ENCODE results near the gene STX8. TPM values are rescaled to one million over a fixed set of nuclear protein-coding genes. Genes with fewer than 3 reads are reported as not detected.

Gene STX8
- total RNA-seq, 1 donor: 19.7 TPM

- no peak for DNase-seq (ENCODE audit: low read depth in 2 of 3, low spot score in 2 of 3)
Observed at GRCh38 chr17:9244066-9245052, 331.3 kb downstream of the STX8 start.

DNA sequence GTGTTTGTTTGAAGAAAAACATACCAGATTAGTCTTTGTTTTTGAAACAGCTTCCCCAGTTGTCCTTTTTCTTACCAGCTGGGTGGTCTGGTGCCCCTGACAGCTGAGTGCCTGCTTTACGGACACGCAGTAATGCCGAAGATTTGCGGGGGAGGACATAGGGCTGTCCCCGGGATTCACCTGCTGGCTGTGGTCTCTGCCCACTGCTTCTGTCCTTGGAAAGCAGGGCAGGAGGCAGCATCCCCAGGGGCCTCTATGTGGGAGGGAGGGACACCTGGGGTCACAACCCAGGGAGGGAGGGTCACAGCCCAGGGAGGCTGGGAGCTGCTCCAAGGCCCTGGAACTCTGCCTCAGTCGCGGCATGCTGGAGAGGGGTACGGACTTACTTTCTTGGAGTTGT, 332.6 kb downstream of the STX8 start:
- DNase-seq (ENCODE audit: low read depth in 2 of 3, low spot score in 2 of 3): no peak

DNA sequence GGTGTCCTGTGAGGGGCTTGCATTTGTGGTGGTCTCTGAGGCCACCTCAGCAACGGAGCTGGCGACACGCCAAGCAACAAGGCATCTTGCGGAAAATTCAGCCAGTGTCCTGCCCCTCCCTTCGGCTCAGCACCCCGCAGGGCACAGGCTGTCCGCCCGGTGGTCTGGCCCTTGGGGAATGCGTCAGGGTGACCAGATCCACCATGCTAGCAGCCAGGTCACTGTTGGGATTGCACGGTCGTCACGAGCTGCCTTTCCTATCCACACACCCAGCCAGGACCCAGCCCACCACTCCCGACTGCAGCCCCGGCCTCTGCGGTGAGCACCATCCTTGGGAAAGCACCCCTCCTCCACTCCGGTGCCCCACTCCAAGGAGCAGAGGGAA, 333.1 kb downstream of the STX8 start:
- no peak for DNase-seq (ENCODE audit: low read depth in 2 of 3, low spot score in 2 of 3)

DNA sequence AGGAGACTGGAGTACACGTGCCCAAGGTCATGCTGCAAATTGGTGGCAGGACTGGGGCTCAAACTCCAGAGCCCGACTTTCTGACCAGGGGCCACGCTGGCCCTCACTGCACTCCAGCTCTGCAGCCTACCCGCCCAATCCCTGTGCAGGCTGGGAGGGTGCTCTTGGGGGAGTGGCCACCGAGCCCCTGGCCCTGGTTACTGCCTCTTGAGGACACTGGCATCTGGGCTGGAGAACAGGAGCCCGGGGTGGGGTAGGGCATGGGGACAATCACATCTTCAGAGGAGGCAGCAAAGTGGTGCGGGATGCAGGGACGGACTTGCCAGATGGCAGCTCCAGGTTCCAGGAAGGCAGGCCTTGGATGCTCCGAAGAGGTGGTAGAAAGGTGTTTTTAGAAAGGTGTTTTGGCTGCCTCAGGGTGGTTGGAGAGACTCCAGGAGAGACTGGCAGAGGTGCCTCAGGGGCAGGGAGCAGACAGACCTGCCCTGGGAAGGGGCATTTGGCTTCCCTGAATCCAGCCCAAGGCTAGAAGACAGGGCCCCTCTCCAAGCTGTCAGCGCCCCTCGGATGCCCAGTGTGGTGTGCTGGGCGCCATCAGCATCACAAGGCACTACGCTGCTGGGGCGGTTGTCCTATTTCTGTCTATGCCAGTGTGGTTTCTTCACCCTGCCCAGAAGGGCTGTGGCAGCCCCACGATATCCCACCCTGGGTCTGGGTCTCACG, 333.7 kb downstream of the STX8 start:
- DNase-seq (ENCODE audit: low read depth in 2 of 3, low spot score in 2 of 3): no peak

GRCh38 chr17:9241371-9241712, 334.3 kb downstream of the STX8 start:
- peak in 2 of 3 donors; percentile 25 to 42 for DNase-seq (ENCODE audit: low read depth in 2 of 3, low spot score in 2 of 3)

DNA sequence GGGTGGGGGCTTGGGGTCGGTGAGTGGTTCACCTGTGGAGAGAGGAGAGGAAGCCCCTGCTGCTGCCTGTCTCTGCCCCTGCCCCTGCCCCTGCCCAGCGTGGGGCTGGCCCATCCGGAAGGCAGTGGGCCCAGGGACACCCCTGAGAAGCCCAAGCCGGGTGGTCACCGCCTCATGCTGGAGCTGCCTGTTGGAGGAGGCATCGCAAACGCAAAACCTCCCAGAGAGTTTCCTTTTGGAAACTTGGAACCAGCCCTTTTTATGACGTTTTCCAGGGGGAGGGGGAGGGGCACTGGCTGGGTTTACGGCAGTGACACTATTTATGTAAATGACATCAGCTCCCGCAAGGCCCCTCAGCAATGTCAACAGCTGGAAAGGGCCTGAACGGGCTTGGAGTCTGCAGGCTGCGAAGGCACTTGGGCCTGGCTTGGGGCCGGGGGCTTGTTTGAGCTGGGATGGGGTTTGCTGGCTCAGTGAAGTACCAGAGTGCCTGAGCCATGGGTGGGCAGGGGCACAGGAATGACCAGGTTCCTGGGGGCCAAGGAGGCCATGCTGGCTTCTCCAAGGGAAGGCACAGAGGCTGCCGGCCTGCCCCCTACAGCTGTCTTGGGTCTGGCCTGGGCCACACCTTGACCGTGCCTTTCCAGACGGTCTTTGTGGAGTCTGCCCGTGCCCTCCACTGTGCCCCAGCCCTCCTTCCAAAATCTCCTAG, 334.8 kb downstream of the STX8 start:
- DNase-seq (ENCODE audit: low read depth in 2 of 3, low spot score in 2 of 3): no peak

GRCh38 chr17:9239793-9240658, 335.6 kb downstream of the STX8 start:
- DNase-seq (ENCODE audit: low read depth in 2 of 3, low spot score in 2 of 3): peak; percentile 43 to 73 (median 65)

GRCh38 chr17:9239246-9239792, 336.3 kb downstream of the STX8 start:
- DNase-seq (ENCODE audit: low read depth in 2 of 3, low spot score in 2 of 3): peak in 2 of 3 donors; percentile 20 to 22

DNA sequence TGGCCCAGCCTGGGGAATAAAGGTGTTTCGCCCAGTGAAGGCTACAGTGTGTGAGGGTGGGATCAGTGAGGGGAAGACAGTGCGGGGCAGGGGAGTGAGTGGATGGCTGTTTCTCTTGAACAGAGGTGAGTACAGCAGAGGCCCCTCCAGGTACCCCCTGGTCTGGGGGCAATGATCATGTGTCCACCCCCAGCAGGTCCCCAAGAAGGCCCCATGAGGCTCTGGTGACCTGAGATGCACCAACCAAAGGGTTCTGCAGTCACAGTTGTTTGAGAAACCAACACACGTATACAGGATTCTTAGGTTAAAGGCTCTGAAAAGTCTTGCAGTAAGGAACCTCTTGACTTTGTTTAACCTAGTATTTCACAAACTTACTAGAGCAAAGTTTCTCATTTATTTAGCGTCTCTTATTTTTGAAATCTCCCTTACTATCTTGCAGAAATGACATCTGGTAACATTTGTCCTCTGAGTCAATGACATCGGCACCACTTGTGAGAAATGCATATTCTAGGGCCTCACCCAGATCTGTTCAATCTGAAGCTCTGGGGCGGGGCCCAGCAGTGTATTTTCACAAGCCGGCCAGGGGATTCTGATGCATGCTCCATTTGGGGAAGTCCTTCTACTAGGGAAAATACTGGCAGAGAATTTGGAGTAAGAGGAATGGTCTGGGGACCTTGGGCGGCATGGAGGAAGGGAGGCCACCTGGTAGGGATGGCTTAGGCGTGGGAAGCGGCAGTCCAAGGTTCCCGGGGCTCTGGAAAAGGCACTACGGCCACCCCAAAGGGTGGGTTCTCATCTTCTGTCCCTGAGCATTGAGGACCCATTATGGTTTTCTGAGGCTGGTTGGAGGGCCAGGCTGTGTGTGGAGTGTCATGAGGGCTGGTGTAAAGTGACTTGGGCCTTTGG, 337.0 kb downstream of the STX8 start:
- DNase-seq (ENCODE audit: low read depth in 2 of 3, low spot score in 2 of 3): no peak

GRCh38 chr17:9237661-9238301, 337.8 kb downstream of the STX8 start:
- no peak for DNase-seq (ENCODE audit: low read depth in 2 of 3, low spot score in 2 of 3)

GRCh38 chr17:9237053-9237410, 338.6 kb downstream of the STX8 start:
- no peak for DNase-seq (ENCODE audit: low read depth in 2 of 3, low spot score in 2 of 3)

DNA sequence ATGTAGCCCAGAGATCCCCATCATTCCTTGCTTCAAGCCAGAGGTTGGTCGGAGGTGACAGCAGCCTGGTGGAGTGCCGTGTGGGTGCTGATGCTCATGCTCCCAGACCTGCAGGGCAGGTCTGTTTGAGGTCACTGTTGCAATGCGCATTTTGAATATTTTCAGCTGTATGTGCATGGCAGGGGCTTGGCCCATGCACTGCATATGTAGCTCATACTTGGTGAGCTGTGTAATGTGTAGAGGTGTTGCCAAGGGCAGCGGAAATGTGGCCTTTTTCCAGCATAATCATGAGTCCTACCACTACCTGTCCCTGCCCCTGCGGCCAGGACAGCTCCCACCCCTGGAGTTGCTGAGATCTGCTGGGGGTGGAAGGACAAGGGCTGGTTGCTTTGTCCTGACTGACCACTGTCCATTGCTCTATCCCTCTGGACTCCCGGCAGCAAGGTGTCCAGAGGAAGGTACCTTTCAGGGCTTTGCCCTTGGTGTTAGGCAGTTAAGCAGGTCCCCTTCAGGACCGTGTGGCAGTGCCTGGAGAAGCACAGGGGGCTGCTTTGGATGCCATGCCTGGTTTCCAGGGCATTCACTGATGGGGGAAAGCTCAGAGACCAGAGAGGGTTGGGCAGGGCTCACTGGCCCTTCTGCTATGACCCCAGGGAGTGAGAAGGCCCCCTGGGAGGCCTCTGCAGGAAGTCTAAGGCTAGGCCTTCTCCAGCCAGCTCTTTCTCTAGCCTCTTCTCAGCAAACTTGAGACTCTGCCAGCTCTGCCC, 339.2 kb downstream of the STX8 start:
- no peak for DNase-seq (ENCODE audit: low read depth in 2 of 3, low spot score in 2 of 3)

- DNase-seq (ENCODE audit: low read depth in 2 of 3, low spot score in 2 of 3): no peak
Observed at GRCh38 chr17:9235346-9235745, 340.3 kb downstream of the STX8 start.

GRCh38 chr17:9234389-9234945, 341.2 kb downstream of the STX8 start:
- no peak for DNase-seq (ENCODE audit: low read depth in 2 of 3, low spot score in 2 of 3)

- DNase-seq (ENCODE audit: low read depth in 2 of 3, low spot score in 2 of 3): no peak
Observed at GRCh38 chr17:9233761-9234160, 341.9 kb downstream of the STX8 start.

- no peak for DNase-seq (ENCODE audit: low read depth in 2 of 3, low spot score in 2 of 3)
Observed at GRCh38 chr17:9233271-9233599, 342.4 kb downstream of the STX8 start.

DNA sequence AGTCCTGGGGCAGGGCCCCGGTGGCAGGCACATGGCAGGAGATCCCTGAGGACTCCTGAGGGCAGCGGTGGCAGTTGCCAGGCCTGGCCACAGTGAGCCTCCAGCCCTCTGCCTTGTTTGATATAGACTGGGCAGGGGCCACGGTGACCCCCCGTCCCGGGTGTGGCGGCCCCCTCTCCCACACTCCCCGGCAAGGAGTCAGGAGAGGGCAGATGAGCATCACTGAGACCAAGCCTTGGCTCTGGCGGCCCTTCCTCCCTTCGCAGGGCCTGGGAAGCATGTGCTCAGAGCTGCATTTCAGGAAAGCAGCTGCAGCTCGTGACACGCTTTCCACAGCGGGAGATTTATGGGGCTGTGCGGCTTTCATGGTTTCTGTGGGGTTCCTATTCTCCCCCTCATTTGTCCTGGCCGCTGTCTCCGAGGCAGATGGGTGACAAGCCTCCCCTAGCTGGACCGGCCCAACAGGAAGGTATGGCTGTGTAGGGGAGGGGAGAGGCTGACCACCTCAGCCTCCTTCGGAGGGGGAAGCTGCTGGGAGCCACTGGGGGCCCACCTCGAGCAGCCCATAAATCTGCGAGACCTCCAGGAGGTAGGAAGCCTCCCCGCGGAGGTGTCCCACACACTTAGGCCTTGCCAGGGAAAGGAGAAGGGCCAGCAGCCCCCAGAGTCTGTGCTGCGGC, 342.9 kb downstream of the STX8 start:
- DNase-seq (ENCODE audit: low read depth in 2 of 3, low spot score in 2 of 3): peak in 2 of 3 donors; percentile 76 to 80
